Esophagus squamous epithelium (tissue), 4 donors: ENCODE data around the gene SEC23A.

Experiments
- POLR2A ChIP-seq, 4 donors: fragments of 450-650 bp; IDR thresholded peaks; one replicate each; pipeline ENCODE4 v1.6.1; 2017; ENCODE audit warnings: antibody characterized with exemption in 4 of 4, mild to moderate bottlenecking in 4 of 4, moderate library complexity in 3 of 4
- TF ChIP-seq, protein P1 (sequence below), 6 experiments: fragments of 450-650 bp in 4 of 6; fragments of 200-600 bp in 2 of 6; sonication (generic) in 2 of 6; IDR thresholded peaks; one replicate each; pipeline ENCODE4 v1.5.1; 2016 to 2019; ENCODE audit warnings: antibody characterized with exemption in 6 of 6, mild to moderate bottlenecking in 4 of 6, moderate library complexity in 4 of 6

DNA sequence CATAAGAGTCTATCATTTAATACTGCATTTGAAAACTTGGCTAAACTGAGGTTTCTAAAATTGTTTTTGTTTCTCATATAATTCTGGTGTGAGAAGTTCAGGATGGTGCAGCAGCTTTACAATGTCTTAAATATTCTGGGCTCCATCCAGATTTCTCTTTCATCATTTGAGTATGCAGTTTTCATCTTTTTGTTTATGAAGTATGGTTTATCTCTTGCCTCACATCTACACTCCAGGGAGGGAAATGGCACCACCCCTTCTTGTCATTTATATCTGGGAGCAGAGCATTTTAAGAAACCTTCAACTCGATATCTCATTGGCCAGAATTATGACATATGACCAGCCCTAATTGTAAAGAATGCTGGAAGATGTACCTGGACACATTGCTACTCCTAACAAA, 35.4 kb upstream of the SEC23A start:
- TF ChIP-seq, protein P1, sequence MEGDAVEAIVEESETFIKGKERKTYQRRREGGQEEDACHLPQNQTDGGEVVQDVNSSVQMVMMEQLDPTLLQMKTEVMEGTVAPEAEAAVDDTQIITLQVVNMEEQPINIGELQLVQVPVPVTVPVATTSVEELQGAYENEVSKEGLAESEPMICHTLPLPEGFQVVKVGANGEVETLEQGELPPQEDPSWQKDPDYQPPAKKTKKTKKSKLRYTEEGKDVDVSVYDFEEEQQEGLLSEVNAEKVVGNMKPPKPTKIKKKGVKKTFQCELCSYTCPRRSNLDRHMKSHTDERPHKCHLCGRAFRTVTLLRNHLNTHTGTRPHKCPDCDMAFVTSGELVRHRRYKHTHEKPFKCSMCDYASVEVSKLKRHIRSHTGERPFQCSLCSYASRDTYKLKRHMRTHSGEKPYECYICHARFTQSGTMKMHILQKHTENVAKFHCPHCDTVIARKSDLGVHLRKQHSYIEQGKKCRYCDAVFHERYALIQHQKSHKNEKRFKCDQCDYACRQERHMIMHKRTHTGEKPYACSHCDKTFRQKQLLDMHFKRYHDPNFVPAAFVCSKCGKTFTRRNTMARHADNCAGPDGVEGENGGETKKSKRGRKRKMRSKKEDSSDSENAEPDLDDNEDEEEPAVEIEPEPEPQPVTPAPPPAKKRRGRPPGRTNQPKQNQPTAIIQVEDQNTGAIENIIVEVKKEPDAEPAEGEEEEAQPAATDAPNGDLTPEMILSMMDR (IDR thresholded peaks at IDR 0.05), result no peak
- TF ChIP-seq POLR2A (IDR thresholded peaks at IDR 0.05), result no peak
